HepG2 (cell line): Measurements from ENCODE around the gene ESPN. TPM values are rescaled to one million over a fixed set of nuclear protein-coding genes. Genes with fewer than 3 reads are reported as not detected.

Experiments used
- CREB1 ChIP-seq, 2 experiments: fragments of 450-650 bp in 1 of 2; IDR thresholded peaks; 2 replicates each; pipeline ENCODE4 v1.6.1; 2016 to 2017; ENCODE audit warnings: control low read depth in 1 of 2, mild to moderate bottlenecking in 1 of 2, missing compliant biosample characterization in 1 of 2, missing genetic modification characterization in 1 of 2
- ELF3 ChIP-seq: IDR thresholded peaks from 2 replicates; pipeline ENCODE4 v1.6.1; 2016; ENCODE audit warnings: missing genetic modification reagents, missing compliant biosample characterization
- MAFK ChIP-seq, 2 experiments: IDR thresholded peaks in 1 of 2; conservative IDR thresholded peaks in 1 of 2; 2 replicates each; pipeline ENCODE4 v1.6.1; 2011; ENCODE audit warnings: improper control_type of control experiment in 2 of 2, low read length in 2 of 2
- NFKBIZ ChIP-seq: IDR thresholded peaks from 2 replicates; pipeline ENCODE4 v1.6.1; 2018; ENCODE audit warnings: missing genetic modification reagents, missing compliant biosample characterization
- NR1H2 ChIP-seq: sonication (generic); formaldehyde crosslinking; IDR thresholded peaks from 2 replicates; pipeline ENCODE4 v1.8.1; 2022; ENCODE audit warnings: low read depth, missing genetic modification reagents, borderline replicate concordance
- POGZ ChIP-seq: sonication (generic); formaldehyde crosslinking; IDR thresholded peaks from 2 replicates; pipeline ENCODE4 v1.4.0; 2020; ENCODE audit warnings: mild to moderate bottlenecking, missing genetic modification reagents
- RAD21 ChIP-seq: fragments of 450-650 bp; formaldehyde crosslinking; IDR thresholded peaks from 2 replicates; pipeline ENCODE4 v1.5.0; 2020; ENCODE audit warnings: mild to moderate bottlenecking
- RARG ChIP-seq: sonication (generic); formaldehyde crosslinking; IDR thresholded peaks from 2 replicates; pipeline ENCODE4 v1.4.0; 2020; ENCODE audit warnings: low read depth, mild to moderate bottlenecking, missing genetic modification reagents
- SRSF9 ChIP-seq: fragments of 200-400 bp; formaldehyde crosslinking; IDR thresholded peaks from 2 replicates; pipeline ENCODE4 v1.6.1; 2018; ENCODE audit warnings: borderline replicate concordance, mild to moderate bottlenecking, low read depth, low read length; ENCODE audit not compliant: insufficient read depth, poor library complexity, severe bottlenecking
- SRY ChIP-seq: sonication (generic); formaldehyde crosslinking; IDR thresholded peaks from 2 replicates; pipeline ENCODE4 v1.8.0; 2022; ENCODE audit warnings: mild to moderate bottlenecking, missing genetic modification reagents
- SUZ12 ChIP-seq: fragments of 150-350 bp; IDR thresholded peaks from 2 replicates; pipeline ENCODE4 v1.6.1; 2014; ENCODE audit warnings: low read depth, low read length
- TBP ChIP-seq: sonication (generic); formaldehyde crosslinking; IDR thresholded peaks from 2 replicates; pipeline ENCODE4 v1.5.0; 2020; ENCODE audit warnings: missing genetic modification reagents
- TCF7L2 ChIP-seq: IDR thresholded peaks from 2 replicates; pipeline ENCODE4 v1.6.1; 2011; ENCODE audit warnings: mild to moderate bottlenecking, low read depth, low read length, moderate library complexity
- ZBTB21 ChIP-seq: sonication (generic); formaldehyde crosslinking; IDR thresholded peaks from 2 replicates; pipeline ENCODE4 v1.4.0; 2020; ENCODE audit warnings: missing genetic modification reagents
- ZMYM3 ChIP-seq: sonication (generic); formaldehyde crosslinking; IDR thresholded peaks from 2 replicates; pipeline ENCODE4 v1.5.1; 2020; ENCODE audit warnings: mild to moderate bottlenecking, missing genetic modification reagents
- ZNF251 ChIP-seq: sonication (generic); formaldehyde crosslinking; IDR thresholded peaks from 2 replicates; pipeline ENCODE4 v1.9.0; 2021; ENCODE audit warnings: mild to moderate bottlenecking, missing genetic modification reagents
- ZNF674 ChIP-seq: sonication (generic); formaldehyde crosslinking; IDR thresholded peaks from 2 replicates; pipeline ENCODE4 v1.5.0; 2020; ENCODE audit warnings: low read depth, mild to moderate bottlenecking, missing genetic modification reagents
- ZNF709 ChIP-seq: sonication (generic); formaldehyde crosslinking; IDR thresholded peaks from 2 replicates; pipeline ENCODE4 v1.5.0; 2020; ENCODE audit warnings: mild to moderate bottlenecking, missing genetic modification reagents
- ZNF883 ChIP-seq: sonication (generic); formaldehyde crosslinking; IDR thresholded peaks from 2 replicates; pipeline ENCODE4 v1.5.1; 2020; ENCODE audit warnings: mild to moderate bottlenecking, missing genetic modification reagents; ENCODE audit errors: not compliant biosample characterization
- polyA plus RNA-seq, 8 experiments: library from polyadenylated mRNA; depleted of rRNA in 3 of 8; stranded (reverse) in 7 of 8; unstranded in 1 of 8; fragments of >200 nt; fragmentation: Illumina TruSeq in 4 of 8; extraction: Trizol in 4 of 8; gene quantifications; 2 replicates each; pipeline versions ENCODE4 v1.2.1 to v1.2.3, GENCODE V29; 2011 to 2016; ENCODE audit warnings: low read depth in 4 of 8, missing spikeins in 1 of 8, mixed read lengths in 1 of 8; ENCODE audit not compliant: insufficient read depth in 1 of 8
- total RNA-seq, 5 experiments: library from RNA; depleted of rRNA; stranded (reverse); fragments of >200 nt; fragmentation: Illumina TruSeq; extraction: Trizol; gene quantifications; 2 replicates each; pipeline ENCODE4 v1.2.3, GENCODE V29; 2016; ENCODE audit warnings: low read depth in 1 of 5
- TF ChIP-seq, protein P1 (sequence below): sonication (generic); formaldehyde crosslinking; IDR thresholded peaks from 2 replicates; pipeline ENCODE4 v1.9.0; 2022; ENCODE audit warnings: missing genetic modification reagents, mild to moderate bottlenecking, borderline replicate concordance
- TF ChIP-seq, protein P2 (sequence below): IDR thresholded peaks from 2 replicates; pipeline ENCODE4 v1.6.1; 2016; ENCODE audit warnings: missing compliant biosample characterization, missing genetic modification reagents, borderline replicate concordance
- TF ChIP-seq, protein P3 (sequence below): sonication (generic); formaldehyde crosslinking; IDR thresholded peaks from 2 replicates; pipeline ENCODE4 v1.5.0; 2020; ENCODE audit warnings: mild to moderate bottlenecking, missing genetic modification reagents

ESPN gene
- total and polyA plus RNA-seq, 2 of the 13 experiments (the other 11 are each of a cell fraction or from before 2014, with no cell fraction given) = 48.6 to 54.2 TPM

DNA sequence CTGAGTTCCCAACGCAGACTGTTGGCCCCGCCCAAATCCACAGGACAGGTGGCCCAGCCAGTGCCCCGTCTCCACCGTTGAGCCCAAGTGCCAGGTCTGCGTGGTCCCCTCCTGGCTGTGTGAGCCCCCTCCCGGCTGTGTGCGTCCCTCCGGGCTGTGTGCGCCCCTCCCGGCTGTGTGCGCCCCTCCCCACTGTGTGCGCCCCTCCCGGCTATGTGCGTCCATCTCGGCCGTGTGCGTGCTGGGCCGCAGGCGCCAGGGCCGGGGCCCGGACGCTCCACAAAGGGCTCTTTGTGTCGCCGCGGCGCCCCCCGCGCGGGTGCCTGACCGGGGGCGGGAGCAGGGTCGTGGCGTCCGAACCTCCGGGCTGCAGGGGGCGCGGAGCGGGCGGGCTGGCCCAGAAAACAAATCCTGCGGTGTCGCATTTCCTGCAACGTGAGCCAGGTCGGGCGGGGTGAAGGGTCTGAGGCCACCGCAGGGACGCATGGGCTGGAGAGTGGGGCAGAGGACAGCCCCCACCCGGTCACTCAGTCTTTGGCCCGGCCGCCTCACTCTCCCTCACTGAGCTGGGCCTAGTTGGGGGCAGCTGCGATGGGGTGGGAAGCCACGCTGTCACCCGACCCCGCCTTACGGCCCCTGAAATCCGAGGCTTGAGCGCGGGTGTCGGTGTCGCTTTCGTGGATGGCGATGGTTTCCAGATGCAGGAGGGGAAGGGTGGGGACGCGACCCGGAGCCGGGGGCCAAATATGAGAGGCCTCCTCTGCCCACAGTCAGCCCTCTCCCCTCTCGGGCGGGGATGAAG lies 22.6 kb downstream of the ESPN start (continued):
- TF ChIP-seq TBP (0 out of 2 replicates have a peak, but pooled peaks have one; percentile 52), SRSF9 (no peak), NFKBIZ (CRISPR knock-in tag) (no peak), POGZ (CRISPR knock-in tag) (0 out of 2 replicates have a peak, but pooled peaks have one; percentile 45), RAD21 (peak; percentile 43), ZNF883 (peak; percentile 47), ZNF709 (CRISPR knock-in tag) (peak; percentile 81), ELF3 (CRISPR knock-in tag) (peak; percentile 90), NR1H2 (CRISPR knock-in tag) (peak; percentile 85; the same call in 1 of the 2 replicates), ZNF674 (CRISPR knock-in tag) (no peak), RARG (no peak), ZBTB21 (CRISPR knock-in tag) (no peak), TCF7L2 (no peak), SUZ12 (no peak), ZNF251 (no peak), ZMYM3 (CRISPR knock-in tag) (no peak; the same call in 1 of the 2 replicates), SRY (CRISPR knock-in tag) (no peak), CREB1 (IDR thresholded peaks at IDR 0.05) (no peak; the same call in 1 of the 2 replicates), CREB1 (CRISPR knock-in tag; IDR thresholded peaks at IDR 0.05) (no peak), MAFK (conservative IDR thresholded peaks at IDR 0.05 in 1 of 2, IDR thresholded peaks at IDR 0.05 in 1 of 2; ENCODE audit: low read length in 2 of 2) (no peak)
- TF ChIP-seq, protein P1, sequence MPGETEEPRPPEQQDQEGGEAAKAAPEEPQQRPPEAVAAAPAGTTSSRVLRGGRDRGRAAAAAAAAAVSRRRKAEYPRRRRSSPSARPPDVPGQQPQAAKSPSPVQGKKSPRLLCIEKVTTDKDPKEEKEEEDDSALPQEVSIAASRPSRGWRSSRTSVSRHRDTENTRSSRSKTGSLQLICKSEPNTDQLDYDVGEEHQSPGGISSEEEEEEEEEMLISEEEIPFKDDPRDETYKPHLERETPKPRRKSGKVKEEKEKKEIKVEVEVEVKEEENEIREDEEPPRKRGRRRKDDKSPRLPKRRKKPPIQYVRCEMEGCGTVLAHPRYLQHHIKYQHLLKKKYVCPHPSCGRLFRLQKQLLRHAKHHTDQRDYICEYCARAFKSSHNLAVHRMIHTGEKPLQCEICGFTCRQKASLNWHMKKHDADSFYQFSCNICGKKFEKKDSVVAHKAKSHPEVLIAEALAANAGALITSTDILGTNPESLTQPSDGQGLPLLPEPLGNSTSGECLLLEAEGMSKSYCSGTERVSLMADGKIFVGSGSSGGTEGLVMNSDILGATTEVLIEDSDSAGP = peak; percentile 92; the same call in 1 of the 2 replicates
- TF ChIP-seq, protein P2, sequence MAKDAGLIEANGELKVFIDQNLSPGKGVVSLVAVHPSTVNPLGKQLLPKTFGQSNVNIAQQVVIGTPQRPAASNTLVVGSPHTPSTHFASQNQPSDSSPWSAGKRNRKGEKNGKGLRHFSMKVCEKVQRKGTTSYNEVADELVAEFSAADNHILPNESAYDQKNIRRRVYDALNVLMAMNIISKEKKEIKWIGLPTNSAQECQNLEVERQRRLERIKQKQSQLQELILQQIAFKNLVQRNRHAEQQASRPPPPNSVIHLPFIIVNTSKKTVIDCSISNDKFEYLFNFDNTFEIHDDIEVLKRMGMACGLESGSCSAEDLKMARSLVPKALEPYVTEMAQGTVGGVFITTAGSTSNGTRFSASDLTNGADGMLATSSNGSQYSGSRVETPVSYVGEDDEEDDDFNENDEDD = no peak
- TF ChIP-seq, protein P3, sequence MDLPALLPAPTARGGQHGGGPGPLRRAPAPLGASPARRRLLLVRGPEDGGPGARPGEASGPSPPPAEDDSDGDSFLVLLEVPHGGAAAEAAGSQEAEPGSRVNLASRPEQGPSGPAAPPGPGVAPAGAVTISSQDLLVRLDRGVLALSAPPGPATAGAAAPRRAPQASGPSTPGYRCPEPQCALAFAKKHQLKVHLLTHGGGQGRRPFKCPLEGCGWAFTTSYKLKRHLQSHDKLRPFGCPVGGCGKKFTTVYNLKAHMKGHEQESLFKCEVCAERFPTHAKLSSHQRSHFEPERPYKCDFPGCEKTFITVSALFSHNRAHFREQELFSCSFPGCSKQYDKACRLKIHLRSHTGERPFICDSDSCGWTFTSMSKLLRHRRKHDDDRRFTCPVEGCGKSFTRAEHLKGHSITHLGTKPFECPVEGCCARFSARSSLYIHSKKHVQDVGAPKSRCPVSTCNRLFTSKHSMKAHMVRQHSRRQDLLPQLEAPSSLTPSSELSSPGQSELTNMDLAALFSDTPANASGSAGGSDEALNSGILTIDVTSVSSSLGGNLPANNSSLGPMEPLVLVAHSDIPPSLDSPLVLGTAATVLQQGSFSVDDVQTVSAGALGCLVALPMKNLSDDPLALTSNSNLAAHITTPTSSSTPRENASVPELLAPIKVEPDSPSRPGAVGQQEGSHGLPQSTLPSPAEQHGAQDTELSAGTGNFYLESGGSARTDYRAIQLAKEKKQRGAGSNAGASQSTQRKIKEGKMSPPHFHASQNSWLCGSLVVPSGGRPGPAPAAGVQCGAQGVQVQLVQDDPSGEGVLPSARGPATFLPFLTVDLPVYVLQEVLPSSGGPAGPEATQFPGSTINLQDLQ (CRISPR knock-in tag) = no peak
